GM21825 (cell line): ENCODE measurements around the gene TRIM54.
A peak's percentile ranks its signal among the peaks of the same experiment; 100 is the strongest.
"Not testable (repeated sequence)": the region's sequence is repeated elsewhere in the genome, so short reads cannot be mapped to it uniquely, and the experiment has no call there.

Experiments used
- ATAC-seq: cut with Tn5 transposase; IDR thresholded peaks from one replicate; pipeline ENCODE4 v1.9.1; 2021; ENCODE audit warnings: mild to moderate bottlenecking, moderate library complexity; ENCODE audit not compliant: unreplicated experiment

The TRIM54 gene

GRCh38 chr2:27256855-27257454, 25.3 kb upstream of the TRIM54 start:
- no peak for ATAC-seq

- ATAC-seq, result no peak
Measured at GRCh38 chr2:27258051-27258450, 24.2 kb upstream of the TRIM54 start.

- no peak for ATAC-seq
Measured at GRCh38 chr2:27261241-27261925, 20.8 kb upstream of the TRIM54 start.

- ATAC-seq, result no peak
Measured at GRCh38 chr2:27261926-27262298, 20.3 kb upstream of the TRIM54 start.

GRCh38 chr2:27262379-27263286, 19.6 kb upstream of the TRIM54 start, which contains the start of gene SLC30A3:
TSS of gene SLC30A3 (minus strand) at chr2:27263047. CDS start at chr2:27262906, 141 bp downstream.
- ATAC-seq, result peak; percentile 34

- no peak for ATAC-seq
Measured at GRCh38 chr2:27263287-27264252, 18.7 kb upstream of the TRIM54 start.

DNA sequence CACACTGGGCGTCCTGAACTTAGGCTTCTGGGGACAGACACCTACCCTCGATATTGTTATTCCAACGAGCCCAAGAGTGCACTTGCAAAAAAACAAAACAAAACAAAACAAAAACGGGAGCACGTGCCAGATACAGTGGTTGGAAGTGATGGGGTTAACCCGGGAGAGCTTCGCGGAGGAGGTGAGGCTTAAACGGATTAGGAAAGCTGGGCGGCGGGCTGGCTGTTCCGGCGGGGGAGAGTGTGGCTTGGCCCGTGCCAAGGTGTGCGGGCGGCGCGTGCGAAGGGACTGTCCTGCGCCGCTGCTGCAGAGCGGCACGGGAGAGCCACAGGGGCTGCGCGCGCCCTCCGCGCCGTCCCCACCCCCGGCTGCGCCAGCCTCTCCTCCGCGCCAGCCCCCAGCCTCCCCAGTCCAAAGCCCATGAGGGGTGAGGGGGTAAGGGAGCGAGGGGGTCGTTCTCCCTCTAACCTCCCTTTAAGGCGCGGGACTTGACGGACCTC, 17.9 kb upstream of the TRIM54 start:
- ATAC-seq, result no peak

- no peak for ATAC-seq
Measured at GRCh38 chr2:27264753-27265535, 17.3 kb upstream of the TRIM54 start.

DNA sequence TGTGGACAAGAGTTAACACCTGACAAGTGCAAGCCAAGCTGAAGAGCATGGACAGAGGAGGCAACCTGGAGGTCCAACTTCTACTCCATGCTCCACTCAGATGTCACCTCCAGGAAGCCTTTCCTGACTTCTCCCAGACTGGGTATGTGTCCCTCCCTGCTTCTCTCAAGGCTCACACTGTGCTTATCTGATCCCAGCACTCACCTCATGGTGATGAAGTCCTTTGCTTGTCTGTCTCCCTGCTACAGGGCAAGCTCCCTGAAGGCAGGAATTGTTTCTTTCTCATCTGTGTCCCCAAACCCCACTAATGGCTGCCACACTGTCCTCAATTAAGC, 16.7 kb upstream of the TRIM54 start:
- no peak for ATAC-seq

- ATAC-seq, result not testable (repeated sequence)
Measured at GRCh38 chr2:27268296-27268695, 13.9 kb upstream of the TRIM54 start.

- no peak for ATAC-seq
Measured at GRCh38 chr2:27270131-27270530, 12.1 kb upstream of the TRIM54 start.

DNA sequence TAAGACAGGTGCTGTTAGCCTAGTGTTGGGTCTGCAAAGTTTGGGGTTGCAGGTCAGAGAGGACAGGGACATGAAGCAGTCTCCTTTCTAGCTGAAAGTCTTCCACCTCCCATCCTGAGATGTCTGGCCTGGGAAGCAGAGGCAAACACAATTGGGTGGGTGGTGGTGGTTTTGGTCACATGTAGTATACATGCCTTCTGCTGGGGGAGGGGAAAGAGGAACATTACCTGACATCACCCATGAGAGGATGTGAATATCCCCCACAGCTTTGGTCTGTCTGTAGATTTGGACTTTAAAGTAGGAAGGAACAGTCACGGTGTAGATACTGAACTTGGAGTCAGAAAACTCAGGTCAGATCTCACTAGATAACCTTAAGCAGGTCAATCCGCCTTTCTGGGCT, 11.6 kb upstream of the TRIM54 start:
- ATAC-seq, result no peak

DNA sequence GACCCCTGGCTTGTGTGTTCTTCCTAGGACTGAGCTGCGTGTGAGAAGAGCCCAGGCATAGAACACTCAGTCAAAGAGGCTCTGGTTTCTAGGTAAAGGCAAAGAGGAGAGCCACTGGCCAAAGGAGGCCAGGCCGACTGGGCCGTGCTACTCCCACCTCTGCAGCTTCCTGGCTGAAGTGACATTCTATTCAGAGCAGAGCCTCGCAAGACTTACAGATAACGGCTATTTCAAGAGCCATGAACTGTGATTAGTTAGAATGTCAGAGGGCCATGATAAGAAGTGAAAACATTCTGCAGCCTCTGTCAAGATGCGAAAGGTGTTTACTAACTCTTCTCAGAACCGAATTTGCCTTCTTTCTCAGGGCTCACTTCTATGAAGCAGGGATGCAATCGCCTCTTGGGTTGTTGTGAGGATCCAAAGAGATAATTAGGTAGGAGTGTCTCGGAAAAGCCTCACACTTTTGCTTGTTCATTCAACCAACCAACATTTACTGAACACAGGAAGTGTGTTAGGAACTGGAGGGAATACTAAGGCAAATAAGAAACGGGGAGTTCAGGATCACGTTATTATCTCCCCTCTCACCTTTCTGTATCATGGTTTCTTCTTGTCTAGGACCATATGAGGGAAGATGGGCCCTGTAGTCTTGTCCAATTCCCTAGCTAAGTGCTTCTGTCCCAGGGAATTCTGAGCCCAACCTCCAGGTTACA, 10.4 kb upstream of the TRIM54 start:
- ATAC-seq, result no peak

- not testable (repeated sequence) for ATAC-seq
Measured at GRCh38 chr2:27272537-27273522, 9.4 kb upstream of the TRIM54 start.

GRCh38 chr2:27275211-27276150, 6.7 kb upstream of the TRIM54 start, which contains the start of gene DNAJC5G:
TSS of gene DNAJC5G (plus strand) at chr2:27275433. CDS start at chr2:27276729, 1,296 bp downstream.
- no peak for ATAC-seq

DNA sequence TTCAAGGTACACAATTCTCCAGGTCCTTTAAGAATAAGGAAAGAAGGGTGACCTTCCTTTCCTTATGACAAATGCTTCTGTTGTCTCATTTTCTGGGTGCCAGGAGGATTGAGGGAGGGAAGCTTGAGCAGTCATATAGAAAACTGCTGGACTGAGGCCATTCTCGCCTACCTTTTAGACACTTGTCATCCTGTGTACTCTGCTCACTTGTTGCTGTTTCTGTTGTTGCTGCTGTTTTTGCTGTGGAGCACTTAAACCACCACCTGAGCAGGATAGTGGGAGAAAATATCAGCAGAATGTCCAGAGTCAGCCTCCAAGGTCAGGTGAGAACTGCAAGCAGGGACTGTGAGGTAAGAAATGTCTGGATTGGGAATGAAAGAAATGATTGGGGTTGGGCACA, 4.2 kb upstream of the TRIM54 start:
- no peak for ATAC-seq

DNA sequence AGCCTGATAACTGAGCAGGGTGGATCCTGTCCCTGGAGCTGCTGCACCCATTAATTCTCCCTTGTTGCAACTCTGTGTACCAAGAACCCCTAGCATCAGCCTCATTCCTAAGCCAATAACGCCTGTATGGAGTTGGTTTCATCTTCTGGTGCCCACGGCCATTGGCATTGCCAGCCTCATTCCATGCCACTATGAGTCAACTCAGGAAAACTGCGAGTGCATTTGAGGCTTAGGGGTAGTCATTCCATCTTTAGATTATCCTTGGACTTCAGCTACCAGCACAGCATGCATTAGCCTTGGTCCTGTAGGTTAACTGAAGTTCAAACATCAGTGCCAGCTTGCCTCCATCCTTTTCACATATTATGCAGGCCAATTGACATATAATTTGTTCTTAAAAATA, 1.4 kb upstream of the TRIM54 start:
- ATAC-seq, result no peak
